Panc1 (cell line): ENCODE measurements around the gene GNAS.

Experiments used
- CTCF ChIP-seq: fragments of 450-650 bp; IDR thresholded peaks from 2 replicates; pipeline ENCODE4 v1.5.1; 2017; ENCODE audit warnings: mild to moderate bottlenecking
- POLR2AphosphoS5 ChIP-seq: IDR thresholded peaks from 2 replicates; pipeline ENCODE4 v1.6.1; 2012; ENCODE audit warnings: mild to moderate bottlenecking, low read depth, low read length, moderate library complexity
- REST ChIP-seq, 2 experiments: IDR thresholded peaks; 2 replicates each; pipeline ENCODE4 v1.6.1; 2011 to 2012; ENCODE audit warnings: low read depth in 2 of 2, control low read depth in 1 of 2, low read length in 1 of 2, mild to moderate bottlenecking in 1 of 2, moderate library complexity in 1 of 2; ENCODE audit not compliant: insufficient read depth in 1 of 2

- TF ChIP-seq CTCF (no peak), POLR2AphosphoS5 (no peak), REST (IDR thresholded peaks at IDR 0.05; ENCODE audit: insufficient read depth in 1 of 2, low read depth in 2 of 2, low read length in 1 of 2) (no peak)
These were observed 41.7 kb upstream of the GNAS start for GRCh38 chr20:58810879-58811250.
